HEK293T (cell line): ENCODE measurements around the gene GPATCH2.

Source experiments
- ARNT ChIP-seq: fragments of 450-650 bp; IDR thresholded peaks from 2 replicates; pipeline ENCODE4 v1.6.1; 2017; ENCODE audit warnings: mild to moderate bottlenecking
- BHLHE40 ChIP-seq: fragments of 450-650 bp; IDR thresholded peaks from 2 replicates; pipeline ENCODE4 v1.6.1; 2016; ENCODE audit warnings: mild to moderate bottlenecking, moderate library complexity, borderline replicate concordance
- FOXM1 ChIP-seq: fragments of 450-650 bp; IDR thresholded peaks from 2 replicates; pipeline ENCODE4 v1.6.1; 2017; ENCODE audit warnings: mild to moderate bottlenecking, borderline replicate concordance

GRCh38 chr1:217562229-217562878 is 68.5 kb downstream of the GPATCH2 start:
- TF ChIP-seq FOXM1 (no peak), BHLHE40 (no peak), ARNT (no peak)
